ENCODE results near the gene CADPS.

DNA sequence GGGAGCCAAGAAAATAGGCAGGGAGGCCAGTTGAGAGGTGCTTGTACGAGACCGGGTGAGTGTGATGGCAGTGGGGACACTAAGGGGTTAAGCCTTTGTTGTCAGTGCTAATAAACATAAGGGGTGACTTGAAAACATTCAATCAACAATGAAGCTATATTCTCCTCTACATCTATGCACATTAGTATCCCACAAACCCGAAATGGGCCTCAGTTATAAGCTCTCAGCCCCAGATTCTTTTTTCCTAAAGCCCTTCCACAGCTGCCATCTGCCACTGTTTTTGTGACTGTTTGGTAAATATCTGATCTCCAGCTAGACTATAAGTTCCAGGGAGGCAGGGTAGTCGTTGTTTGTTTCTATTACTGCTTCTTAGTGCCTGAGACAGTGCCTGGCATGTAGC is 118.2 kb downstream of the CADPS start:
- no peak for TF ChIP-seq CBX8 (IDR thresholded peaks at IDR 0.05)
- TF ChIP-seq POLR2A (IDR thresholded peaks at IDR 0.05; ENCODE audit: low read length): no peak
- TF ChIP-seq, protein P1, sequence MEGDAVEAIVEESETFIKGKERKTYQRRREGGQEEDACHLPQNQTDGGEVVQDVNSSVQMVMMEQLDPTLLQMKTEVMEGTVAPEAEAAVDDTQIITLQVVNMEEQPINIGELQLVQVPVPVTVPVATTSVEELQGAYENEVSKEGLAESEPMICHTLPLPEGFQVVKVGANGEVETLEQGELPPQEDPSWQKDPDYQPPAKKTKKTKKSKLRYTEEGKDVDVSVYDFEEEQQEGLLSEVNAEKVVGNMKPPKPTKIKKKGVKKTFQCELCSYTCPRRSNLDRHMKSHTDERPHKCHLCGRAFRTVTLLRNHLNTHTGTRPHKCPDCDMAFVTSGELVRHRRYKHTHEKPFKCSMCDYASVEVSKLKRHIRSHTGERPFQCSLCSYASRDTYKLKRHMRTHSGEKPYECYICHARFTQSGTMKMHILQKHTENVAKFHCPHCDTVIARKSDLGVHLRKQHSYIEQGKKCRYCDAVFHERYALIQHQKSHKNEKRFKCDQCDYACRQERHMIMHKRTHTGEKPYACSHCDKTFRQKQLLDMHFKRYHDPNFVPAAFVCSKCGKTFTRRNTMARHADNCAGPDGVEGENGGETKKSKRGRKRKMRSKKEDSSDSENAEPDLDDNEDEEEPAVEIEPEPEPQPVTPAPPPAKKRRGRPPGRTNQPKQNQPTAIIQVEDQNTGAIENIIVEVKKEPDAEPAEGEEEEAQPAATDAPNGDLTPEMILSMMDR (IDR thresholded peaks at IDR 0.05): no peak
- TF ChIP-seq HOXA7 (CRISPR knock-in tag; IDR thresholded peaks at IDR 0.05): no peak
- TF ChIP-seq, protein P2, sequence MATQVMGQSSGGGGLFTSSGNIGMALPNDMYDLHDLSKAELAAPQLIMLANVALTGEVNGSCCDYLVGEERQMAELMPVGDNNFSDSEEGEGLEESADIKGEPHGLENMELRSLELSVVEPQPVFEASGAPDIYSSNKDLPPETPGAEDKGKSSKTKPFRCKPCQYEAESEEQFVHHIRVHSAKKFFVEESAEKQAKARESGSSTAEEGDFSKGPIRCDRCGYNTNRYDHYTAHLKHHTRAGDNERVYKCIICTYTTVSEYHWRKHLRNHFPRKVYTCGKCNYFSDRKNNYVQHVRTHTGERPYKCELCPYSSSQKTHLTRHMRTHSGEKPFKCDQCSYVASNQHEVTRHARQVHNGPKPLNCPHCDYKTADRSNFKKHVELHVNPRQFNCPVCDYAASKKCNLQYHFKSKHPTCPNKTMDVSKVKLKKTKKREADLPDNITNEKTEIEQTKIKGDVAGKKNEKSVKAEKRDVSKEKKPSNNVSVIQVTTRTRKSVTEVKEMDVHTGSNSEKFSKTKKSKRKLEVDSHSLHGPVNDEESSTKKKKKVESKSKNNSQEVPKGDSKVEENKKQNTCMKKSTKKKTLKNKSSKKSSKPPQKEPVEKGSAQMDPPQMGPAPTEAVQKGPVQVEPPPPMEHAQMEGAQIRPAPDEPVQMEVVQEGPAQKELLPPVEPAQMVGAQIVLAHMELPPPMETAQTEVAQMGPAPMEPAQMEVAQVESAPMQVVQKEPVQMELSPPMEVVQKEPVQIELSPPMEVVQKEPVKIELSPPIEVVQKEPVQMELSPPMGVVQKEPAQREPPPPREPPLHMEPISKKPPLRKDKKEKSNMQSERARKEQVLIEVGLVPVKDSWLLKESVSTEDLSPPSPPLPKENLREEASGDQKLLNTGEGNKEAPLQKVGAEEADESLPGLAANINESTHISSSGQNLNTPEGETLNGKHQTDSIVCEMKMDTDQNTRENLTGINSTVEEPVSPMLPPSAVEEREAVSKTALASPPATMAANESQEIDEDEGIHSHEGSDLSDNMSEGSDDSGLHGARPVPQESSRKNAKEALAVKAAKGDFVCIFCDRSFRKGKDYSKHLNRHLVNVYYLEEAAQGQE (IDR thresholded peaks at IDR 0.05): no peak
- no peak for TF ChIP-seq CHD2 (IDR thresholded peaks at IDR 0.05; ENCODE audit: low read length, partially characterized antibody)
- no peak for TF ChIP-seq TP53 (CRISPR knock-in tag; IDR thresholded peaks at IDR 0.05)
- TF ChIP-seq, protein P3, sequence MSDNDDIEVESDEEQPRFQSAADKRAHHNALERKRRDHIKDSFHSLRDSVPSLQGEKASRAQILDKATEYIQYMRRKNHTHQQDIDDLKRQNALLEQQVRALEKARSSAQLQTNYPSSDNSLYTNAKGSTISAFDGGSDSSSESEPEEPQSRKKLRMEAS (IDR thresholded peaks at IDR 0.05): no peak
- no peak for TF ChIP-seq CEBPB (IDR thresholded peaks at IDR 0.05)
- TF ChIP-seq, protein P4, sequence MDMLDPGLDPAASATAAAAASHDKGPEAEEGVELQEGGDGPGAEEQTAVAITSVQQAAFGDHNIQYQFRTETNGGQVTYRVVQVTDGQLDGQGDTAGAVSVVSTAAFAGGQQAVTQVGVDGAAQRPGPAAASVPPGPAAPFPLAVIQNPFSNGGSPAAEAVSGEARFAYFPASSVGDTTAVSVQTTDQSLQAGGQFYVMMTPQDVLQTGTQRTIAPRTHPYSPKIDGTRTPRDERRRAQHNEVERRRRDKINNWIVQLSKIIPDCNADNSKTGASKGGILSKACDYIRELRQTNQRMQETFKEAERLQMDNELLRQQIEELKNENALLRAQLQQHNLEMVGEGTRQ (IDR thresholded peaks at IDR 0.05): no peak
- no peak for TF ChIP-seq ZFP36 (IDR thresholded peaks at IDR 0.05; ENCODE audit: borderline replicate concordance, partially characterized antibody)
- TF ChIP-seq SMC3 (IDR thresholded peaks at IDR 0.05): no peak
- TF ChIP-seq RAD21 (conservative IDR thresholded peaks at IDR 0.05 in 1 of 2, IDR thresholded peaks at IDR 0.05 in 1 of 2): no peak
- no peak for TF ChIP-seq KDM1A (IDR thresholded peaks at IDR 0.05; ENCODE audit: low read depth)

Data from A549 (cell line).